ENCODE measurements around the gene TNP2.

GRCh38 chr16:11256661-11257130 lies 12.4 kb downstream of the TNP2 start:
- TF ChIP-seq CTCF (conservative IDR thresholded peaks at IDR 0.05; ENCODE audit: low read depth, low read length) (no peak), RFX5 (IDR thresholded peaks at IDR 0.05; ENCODE audit: low read depth, low read length) (no peak), BHLHE40 (IDR thresholded peaks at IDR 0.05; ENCODE audit: low read depth, low read length) (no peak), POLR2A (IDR thresholded peaks at IDR 0.05; ENCODE audit: low read depth, low read length) (no peak), ELK1 (IDR thresholded peaks at IDR 0.05; ENCODE audit: borderline replicate concordance, low read depth, low read length) (no peak), NFE2L2 (IDR thresholded peaks at IDR 0.05; ENCODE audit: low read depth, low read length) (no peak), RAD21 (IDR thresholded peaks at IDR 0.05; ENCODE audit: low read length) (no peak)
